ENCODE measurements around the gene NXPH2. TPM values are rescaled to one million over a fixed set of nuclear protein-coding genes. Genes with fewer than 3 reads are reported as not detected.
"Not testable (repeated sequence)": the region's sequence is repeated elsewhere in the genome, so short reads cannot be mapped to it uniquely, and the experiment has no call there.

Gene NXPH2
- total RNA-seq, 1 donor from 2014 or later = not detected

- DNase-seq (ENCODE audit: low spot score) = no peak
These were observed 22.8 kb downstream of the NXPH2 start for GRCh38 chr2:138757384-138757783.

DNA sequence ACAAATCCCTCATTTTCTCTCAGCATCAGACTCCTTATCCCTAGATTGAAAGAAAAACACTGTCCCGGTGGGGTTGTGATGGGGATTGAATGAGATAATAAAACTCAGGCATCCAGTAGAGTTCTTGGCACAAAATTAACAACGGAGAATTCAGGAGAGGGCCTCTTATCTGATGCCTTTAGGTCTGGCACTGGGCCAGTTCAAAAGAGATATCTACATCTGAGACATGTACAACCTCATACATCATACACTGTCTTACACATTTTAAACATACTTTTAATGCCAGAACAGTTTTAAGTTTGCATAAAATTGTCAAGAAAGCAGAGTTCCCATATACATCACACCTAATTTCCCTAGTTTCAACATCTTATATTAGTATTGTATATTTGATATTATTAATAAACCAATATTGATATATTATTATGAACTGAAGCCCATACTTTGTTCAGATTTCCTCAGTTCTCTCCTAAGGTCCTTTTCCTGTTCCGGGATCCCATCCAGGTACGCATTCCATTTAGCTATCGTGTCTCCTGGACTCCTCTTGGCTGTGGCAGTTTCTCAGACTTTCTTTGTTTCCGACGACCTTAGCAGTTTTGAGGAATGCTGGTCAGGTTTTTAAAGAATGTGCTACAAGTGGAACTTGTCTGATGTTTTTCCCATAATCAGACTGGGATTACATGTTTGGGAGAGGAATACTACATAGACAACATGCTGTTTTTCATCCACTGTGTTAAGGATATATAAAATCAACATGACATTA lies 27.8 kb downstream of the NXPH2 start:
- no peak for DNase-seq (ENCODE audit: low spot score)

DNA sequence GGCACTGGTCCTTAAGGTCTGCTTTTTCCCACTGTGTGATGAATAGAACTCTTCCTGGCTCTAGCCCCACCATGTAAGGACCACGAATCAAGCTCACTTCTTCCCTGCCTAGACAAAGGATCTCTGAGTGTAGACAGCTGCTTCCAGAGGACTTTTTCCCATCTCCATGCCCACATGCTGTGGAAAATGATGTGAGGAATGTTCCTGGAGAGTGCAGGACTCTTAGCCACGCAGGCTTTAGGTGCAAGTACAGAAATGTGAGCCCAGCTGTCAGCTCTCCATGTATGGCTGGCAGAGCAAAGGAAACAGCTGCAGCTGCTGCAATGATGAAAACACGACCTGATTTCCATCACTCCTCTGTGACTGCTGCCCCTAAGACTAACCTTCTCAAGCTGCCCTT lies 35.5 kb downstream of the NXPH2 start:
- no peak for DNase-seq (ENCODE audit: low spot score)

- no peak for DNase-seq (ENCODE audit: low spot score)
These were observed 37.6 kb downstream of the NXPH2 start for GRCh38 chr2:138742441-138743057.

DNA sequence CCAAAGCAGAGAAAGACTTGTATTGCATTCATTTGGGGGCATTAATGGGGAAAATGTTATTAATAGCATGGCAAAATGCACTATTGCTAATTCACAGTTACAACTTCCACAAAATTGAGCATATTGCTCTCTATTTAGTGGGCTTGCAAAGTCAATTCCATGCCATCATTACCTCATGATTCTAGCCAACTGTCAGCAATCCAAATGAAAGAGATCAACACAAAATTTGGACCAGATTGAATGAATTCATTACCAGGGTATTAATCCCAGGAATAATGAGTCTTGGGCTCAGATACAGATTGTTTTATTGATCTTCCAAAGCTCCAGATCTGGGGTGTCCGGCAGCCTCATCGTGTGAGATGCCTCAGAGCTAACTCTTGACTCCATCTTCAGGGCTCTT lies 38.3 kb downstream of the NXPH2 start:
- DNase-seq (ENCODE audit: low spot score) = no peak

GRCh38 chr2:138737009-138737554 lies 43.1 kb downstream of the NXPH2 start:
- DNase-seq (ENCODE audit: low spot score) = not testable (repeated sequence)

- DNase-seq (ENCODE audit: low spot score) = no peak
These were observed 47.5 kb downstream of the NXPH2 start for GRCh38 chr2:138732651-138733050.

DNA sequence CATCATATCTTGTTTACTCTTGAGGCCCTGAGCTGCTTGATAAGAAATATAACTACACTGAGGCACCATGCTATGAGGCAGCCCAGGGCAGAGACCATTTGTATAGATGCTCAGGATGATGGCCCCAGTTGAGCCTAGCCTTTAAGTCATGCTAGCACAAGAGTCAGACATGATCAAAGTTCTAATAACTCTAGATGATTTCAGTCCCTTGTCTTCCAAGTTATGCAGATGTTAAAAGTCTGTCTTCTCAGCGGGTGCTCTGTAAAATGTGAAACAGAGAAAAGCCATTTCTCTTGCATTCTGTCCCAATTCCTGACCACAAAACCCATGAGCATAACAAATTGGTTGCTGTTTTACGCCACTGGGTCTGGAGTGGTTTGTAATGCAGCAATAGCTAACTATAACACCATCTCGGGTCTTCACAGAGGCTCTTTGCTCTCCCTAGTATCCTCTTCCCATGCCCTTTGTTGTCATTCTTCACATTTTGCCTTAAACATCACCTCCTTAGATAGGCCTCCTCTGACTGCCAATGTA lies 49.6 kb downstream of the NXPH2 start:
- DNase-seq (ENCODE audit: low spot score) = no peak

- DNase-seq (ENCODE audit: low spot score) = no peak
These were observed 52.2 kb downstream of the NXPH2 start for GRCh38 chr2:138727956-138728355.

DNA sequence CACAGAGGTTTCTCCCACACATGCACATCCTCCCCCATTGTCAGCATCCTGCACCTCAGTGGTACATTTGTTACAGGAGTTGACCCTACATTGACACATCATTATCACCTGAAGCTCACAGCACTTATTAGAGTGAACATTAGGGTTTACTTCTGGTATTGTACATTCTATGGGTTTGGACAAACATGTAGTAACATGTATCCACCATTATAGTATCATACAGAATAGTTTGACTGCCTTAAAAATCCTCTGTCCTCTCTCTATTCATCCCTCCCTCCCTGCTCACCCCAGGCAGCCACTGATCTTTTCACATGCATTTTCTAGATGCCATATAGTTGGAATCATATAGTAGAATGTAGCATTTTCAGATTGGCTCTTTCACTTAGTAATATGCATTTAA lies 53.5 kb downstream of the NXPH2 start:
- no peak for DNase-seq (ENCODE audit: low spot score)

DNA sequence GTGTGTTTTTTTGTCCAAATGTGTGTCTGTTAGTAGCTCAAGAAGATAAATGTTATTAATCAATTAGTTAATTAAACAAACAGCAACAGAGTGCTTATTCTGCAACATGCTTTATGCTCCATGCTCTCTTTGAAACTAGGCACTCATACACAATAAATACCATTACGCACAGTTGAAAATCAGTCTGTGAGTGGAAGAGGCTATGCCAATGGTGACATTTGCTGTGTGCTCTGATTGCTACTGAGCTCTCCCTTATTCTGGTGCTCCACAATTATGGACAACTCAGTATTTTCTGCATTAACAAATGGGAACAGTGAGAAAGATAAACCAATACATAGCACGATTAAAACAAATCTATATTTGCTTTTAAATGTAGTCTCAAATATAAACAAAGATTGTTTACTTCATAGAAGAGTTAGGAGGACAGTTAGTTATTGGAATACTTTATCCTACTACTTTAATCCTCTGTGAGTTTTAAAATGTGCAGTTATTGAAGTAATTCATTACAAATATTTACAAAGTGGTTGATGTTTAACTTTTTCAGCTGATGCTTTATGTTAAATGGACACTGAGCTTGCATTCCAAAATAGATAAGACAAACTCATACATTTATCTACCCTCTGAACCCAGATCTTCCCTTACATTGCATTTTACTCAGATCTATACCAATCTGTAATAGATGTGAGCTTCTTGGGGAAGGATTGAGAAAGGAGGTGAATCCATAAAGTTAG lies 55.3 kb downstream of the NXPH2 start:
- DNase-seq (ENCODE audit: low spot score) = no peak

DNA sequence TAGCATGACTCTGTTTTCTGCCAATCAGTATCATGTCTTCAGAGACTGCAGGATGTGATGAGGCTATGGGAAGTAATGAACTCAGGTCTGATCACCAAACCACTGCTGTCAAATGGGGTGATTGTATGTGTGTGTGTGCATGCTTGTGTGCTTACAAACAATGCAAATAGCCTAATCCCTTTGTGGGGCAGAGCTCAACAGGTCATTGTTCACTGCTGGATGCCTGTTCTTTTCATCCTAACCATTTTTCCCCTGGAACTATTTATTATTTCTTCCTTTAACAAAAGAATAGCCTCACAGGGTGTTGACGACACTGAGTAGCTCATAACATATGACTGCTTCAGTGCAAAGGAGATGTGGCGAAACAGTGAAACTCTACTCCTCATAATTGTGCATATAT lies 55.9 kb downstream of the NXPH2 start:
- no peak for DNase-seq (ENCODE audit: low spot score)

GRCh38 chr2:138723196-138723987 lies 56.8 kb downstream of the NXPH2 start:
- no peak for DNase-seq (ENCODE audit: low spot score)

- peak; percentile 46 for DNase-seq (ENCODE audit: low spot score)
These were observed 57.9 kb downstream of the NXPH2 start for GRCh38 chr2:138722316-138722715.

DNA sequence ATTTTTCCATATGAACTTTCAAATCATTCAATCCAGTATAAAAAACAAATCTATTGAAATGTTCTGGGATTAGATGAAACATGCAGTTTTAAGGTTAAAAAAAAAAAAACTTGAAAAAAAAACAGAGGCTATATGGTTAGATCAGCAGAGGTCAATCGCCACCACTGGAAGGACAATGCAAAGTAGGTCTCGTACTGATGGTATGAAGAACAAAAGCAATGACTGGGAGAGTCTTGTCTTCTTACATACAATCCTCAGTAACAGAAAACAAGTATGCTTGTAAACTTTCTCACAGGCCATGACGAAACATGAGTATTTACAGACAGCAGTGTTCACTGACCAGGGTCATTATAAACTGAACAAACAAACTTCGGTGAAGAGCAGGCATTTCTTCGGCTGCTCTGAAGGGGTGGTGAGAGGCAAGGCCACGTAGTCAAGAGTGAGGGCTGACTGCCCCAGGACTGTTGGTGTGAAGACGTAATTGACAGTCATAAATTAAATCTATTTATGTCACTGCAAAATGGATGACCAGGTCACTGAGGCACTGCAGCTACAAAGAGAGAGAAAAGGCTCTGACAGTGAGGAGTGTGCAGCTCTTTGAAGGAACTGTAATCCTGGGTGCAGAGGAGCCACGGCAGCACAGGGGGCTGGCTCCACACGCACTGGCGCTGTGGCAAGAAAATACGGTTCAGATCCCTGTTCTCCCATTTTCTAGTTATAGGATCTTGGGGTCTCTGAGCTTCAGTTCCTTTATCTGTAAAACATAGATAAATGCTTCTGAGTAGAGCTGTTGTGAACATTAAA lies 60.0 kb downstream of the NXPH2 start:
- DNase-seq (ENCODE audit: low spot score) = no peak

DNA sequence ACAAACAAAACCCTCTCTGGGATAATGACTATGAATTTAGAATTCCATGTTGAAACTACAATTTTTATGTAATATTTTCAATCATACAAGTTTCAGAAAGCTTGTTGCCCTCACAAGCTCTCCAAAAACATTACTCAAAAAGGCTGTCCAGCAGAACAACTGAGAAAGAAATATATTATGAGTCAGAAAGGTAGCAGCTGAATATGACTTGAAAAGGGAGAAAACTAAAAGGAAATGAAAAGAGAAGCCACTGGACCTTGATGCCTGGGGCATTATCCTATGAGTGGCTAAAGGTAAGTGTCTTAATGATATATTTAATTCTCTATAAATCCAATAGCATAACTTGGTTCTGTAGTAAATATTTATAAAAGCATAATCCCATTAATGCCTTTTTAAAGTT lies 61.8 kb downstream of the NXPH2 start:
- no peak for DNase-seq (ENCODE audit: low spot score)

DNA sequence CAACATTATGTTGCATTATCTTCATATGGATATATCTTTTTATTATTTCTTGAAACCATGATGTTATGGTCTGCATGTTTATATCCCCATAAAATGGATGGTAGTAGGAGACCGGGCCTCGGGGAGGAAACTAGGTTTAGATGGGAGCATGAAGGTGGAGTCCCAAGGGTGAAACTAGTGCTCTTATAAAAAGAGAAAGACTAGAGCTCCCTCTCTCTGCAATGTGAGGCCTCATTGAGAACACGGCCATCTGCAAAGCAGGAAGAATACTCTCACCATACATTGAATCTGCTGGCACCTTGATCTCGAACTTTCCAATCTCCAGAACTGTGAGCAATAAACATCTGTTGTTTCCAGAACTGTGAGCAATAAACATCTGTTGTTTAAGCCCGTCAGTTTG lies 64.0 kb downstream of the NXPH2 start:
- no peak for DNase-seq (ENCODE audit: low spot score)

- no peak for DNase-seq (ENCODE audit: low spot score)
These were observed 66.7 kb downstream of the NXPH2 start for GRCh38 chr2:138713504-138713903.

DNA sequence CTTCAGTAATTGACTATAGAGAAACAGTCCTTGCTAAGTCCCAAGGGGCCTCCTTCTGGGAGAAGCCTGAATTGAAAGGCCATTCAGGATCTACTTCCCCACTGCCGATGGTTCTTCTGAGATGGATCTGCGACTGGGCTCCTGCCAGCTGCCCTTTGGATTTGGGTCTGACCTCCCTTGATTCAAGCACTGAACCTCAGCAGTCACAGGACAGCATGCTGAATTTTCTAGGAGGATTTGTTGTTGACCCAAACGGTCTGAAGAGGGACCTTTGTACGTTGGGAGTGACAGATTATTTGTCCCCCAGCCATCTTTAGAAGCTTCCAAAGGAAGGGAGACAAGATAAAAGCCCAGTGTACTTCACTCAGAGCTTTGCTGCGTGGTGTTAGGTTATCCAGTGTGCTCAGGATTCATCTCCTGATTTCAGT lies 67.1 kb downstream of the NXPH2 start:
- no peak for DNase-seq (ENCODE audit: low spot score)

DNA sequence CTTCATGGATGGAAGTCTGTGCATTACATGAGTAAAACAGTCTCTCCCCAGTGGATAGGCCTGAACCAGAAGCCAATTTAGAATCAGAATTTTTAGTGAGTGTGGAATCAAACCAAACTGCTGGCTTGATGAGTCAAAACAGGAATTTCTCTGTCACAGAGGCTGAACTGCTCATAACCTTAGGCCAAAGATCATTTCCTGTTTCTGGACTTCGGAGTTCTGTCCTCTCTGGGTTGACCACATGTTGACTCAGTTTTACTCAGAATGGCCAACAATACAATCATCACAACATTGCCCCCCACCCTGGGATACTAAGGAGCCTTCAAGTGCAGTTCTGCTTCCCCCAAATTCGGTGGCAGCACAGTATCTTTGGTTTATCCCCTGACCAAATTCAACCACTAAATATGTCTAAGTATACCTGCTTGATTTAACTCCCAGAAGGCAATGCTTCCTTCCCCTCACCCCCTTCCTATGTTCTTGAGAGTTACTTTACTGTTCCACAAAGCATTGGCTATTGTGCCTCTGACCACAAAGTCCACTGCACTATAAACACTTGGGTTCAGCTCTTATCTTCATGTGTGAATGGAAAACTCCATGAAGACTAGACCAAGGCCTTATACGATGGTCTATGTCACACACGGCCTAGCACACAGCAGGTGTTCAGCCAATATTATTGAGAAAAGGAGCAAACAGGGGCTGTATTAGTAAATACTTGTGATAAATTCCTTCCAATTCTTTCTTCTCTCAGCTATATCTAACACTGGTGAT lies 67.8 kb downstream of the NXPH2 start:
- no peak for DNase-seq (ENCODE audit: low spot score)

Measured in mucosa of gallbladder (tissue), 1 donor.